Astrocyte (in vitro differentiated cells and primary cell): ENCODE measurements around the gene DBF4. TPM values are rescaled to one million over a fixed set of nuclear protein-coding genes. Genes with fewer than 3 reads are reported as not detected.

Source experiments
- DNase-seq: peaks from one replicate; pipeline ENCODE4 v3.0.0-alpha.2; 2010; ENCODE audit warnings: low read depth
- FAIRE-seq: peaks from 2 replicates; lab custom pipeline; 2011; peaks lifted over from hg19 to GRCh38; lab: Jason Lieb, UNC
- H2AFZ ChIP-seq: 2 replicates; pipeline ENCODE4 v1.6.0; 2012; ENCODE audit warnings: low read depth, low read length, inconsistent platforms
- H3K27ac ChIP-seq: 2 replicates; pipeline ENCODE4 v1.5.1; 2011; ENCODE audit warnings: low read depth, low read length, inconsistent platforms
- H3K27me3 ChIP-seq: 2 replicates; pipeline ENCODE4 v1.6.0; 2011; ENCODE audit warnings: low read length, inconsistent platforms; ENCODE audit not compliant: insufficient read depth
- H3K36me3 ChIP-seq: 2 replicates; pipeline ENCODE4 v1.5.1; 2011; ENCODE audit warnings: low read length, inconsistent platforms; ENCODE audit not compliant: insufficient read depth
- H3K4me1 ChIP-seq: 2 replicates; pipeline ENCODE4 v1.5.1; 2011; ENCODE audit warnings: low read length, inconsistent platforms; ENCODE audit not compliant: insufficient read depth
- H3K4me2 ChIP-seq: 2 replicates; pipeline ENCODE4 v1.6.0; 2012; ENCODE audit warnings: low read length, inconsistent platforms
- H3K4me3 ChIP-seq: 2 replicates; pipeline ENCODE4 v1.5.1; 2011; ENCODE audit warnings: low read depth, mild to moderate bottlenecking, low read length, inconsistent platforms; ENCODE audit not compliant: insufficient read depth
- H3K79me2 ChIP-seq: 2 replicates; pipeline ENCODE4 v1.6.0; 2012; ENCODE audit warnings: mild to moderate bottlenecking, low read length, inconsistent platforms; ENCODE audit not compliant: insufficient read depth
- H3K9ac ChIP-seq: 2 replicates; pipeline ENCODE4 v1.6.0; 2012; ENCODE audit warnings: mild to moderate bottlenecking, low read length, inconsistent platforms
- H3K9me3 ChIP-seq: 2 replicates; pipeline ENCODE4 v1.5.1; 2012; ENCODE audit warnings: low read depth, mild to moderate bottlenecking, low read length, inconsistent platforms; ENCODE audit not compliant: insufficient read depth
- H4K20me1 ChIP-seq: 2 replicates; pipeline ENCODE4 v1.6.0; 2012; ENCODE audit warnings: low read length, inconsistent platforms; ENCODE audit not compliant: insufficient read depth
- H3K27ac Mint-ChIP-seq: one replicate; pipeline ENCODE4 v1.8.0; 2021; ENCODE audit warnings: mild to moderate bottlenecking, mixed read lengths; ENCODE audit not compliant: unreplicated experiment
- H3K27me3 Mint-ChIP-seq: one replicate; pipeline ENCODE4 v1.8.0; 2021; ENCODE audit warnings: low read depth, mixed read lengths; ENCODE audit not compliant: unreplicated experiment
- H3K36me3 Mint-ChIP-seq: one replicate; pipeline ENCODE4 v1.8.0; 2021; ENCODE audit warnings: low read depth, mixed read lengths; ENCODE audit not compliant: unreplicated experiment
- H3K4me1 Mint-ChIP-seq: one replicate; pipeline ENCODE4 v1.8.0; 2021; ENCODE audit warnings: low read depth, mixed read lengths; ENCODE audit not compliant: unreplicated experiment
- H3K4me3 Mint-ChIP-seq: one replicate; pipeline ENCODE4 v1.8.0; 2021; ENCODE audit warnings: mild to moderate bottlenecking, moderate library complexity, mixed read lengths; ENCODE audit not compliant: unreplicated experiment
- H3K9me3 Mint-ChIP-seq: one replicate; pipeline ENCODE4 v1.8.0; 2021; ENCODE audit warnings: mild to moderate bottlenecking, mixed read lengths; ENCODE audit not compliant: unreplicated experiment
- CTCF ChIP-seq: IDR thresholded peaks from 2 replicates; pipeline ENCODE4 v1.5.1; 2011; ENCODE audit warnings: low read depth, mild to moderate bottlenecking, inconsistent platforms, low read length, moderate library complexity; ENCODE audit not compliant: insufficient read depth
- EZH2 ChIP-seq: IDR thresholded peaks from 2 replicates; pipeline ENCODE4 v1.6.1; 2012; ENCODE audit warnings: mild to moderate bottlenecking, low read length, inconsistent platforms; ENCODE audit not compliant: insufficient read depth
- total RNA-seq: library from RNA; stranded (reverse); gene quantifications from 2 replicates; pipeline ENCODE4 v1.2.1, GENCODE V29; 2021

The DBF4 gene
- total RNA-seq, 1 donor from 2014 or later, result 13.0 TPM

GRCh38 chr7:87934699-87935383, 58.5 kb downstream of the DBF4 start:
- TF ChIP-seq EZH2 (no peak), CTCF (no peak)
- FAIRE-seq, result no peak
- Histone ChIP-seq H3K9ac (peak overlapping the region; percentile 39), H3K27me3 (peaks cover 7% of the 10 kb centered on the region), H3K79me2 (no peaks in the 10 kb centered on the region), H3K4me1 (peaks cover 5% of the 10 kb centered on the region), H4K20me1 (no peaks in the 10 kb centered on the region), H3K9me3 (no peaks in the 10 kb centered on the region), H3K4me3 (peak overlapping the region; percentile 69), H3K36me3 (no peaks in the 10 kb centered on the region), H3K4me2 (peak overlapping the region; percentile 97), H2AFZ (peak overlapping the region; percentile 96), H3K27ac (no peak overlapping the region)
- H3K36me3 Mint-ChIP-seq, result peaks cover 2% of the 10 kb centered on the region
- peak; percentile 10 for DNase-seq
- no peaks in the 10 kb centered on the region for H3K9me3 Mint-ChIP-seq
- H3K27me3 Mint-ChIP-seq, result peaks cover 7% of the 10 kb centered on the region
- no peaks in the 10 kb centered on the region for H3K4me1 Mint-ChIP-seq
- no peak overlapping the region for H3K27ac Mint-ChIP-seq
- peak overlapping the region; percentile 91 for H3K4me3 Mint-ChIP-seq

GRCh38 chr7:87935384-87935706, 59.1 kb downstream of the DBF4 start:
- H3K4me1 Mint-ChIP-seq, result no peaks in the 10 kb centered on the region
- Histone ChIP-seq H3K4me2 (peak overlapping the region; percentile 97), H2AFZ (peak overlapping the region; percentile 96)

More at GRCh38 chr7:87935384-87935706, 59.1 kb downstream of the DBF4 start:
- no peak for TF ChIP-seq EZH2
- no peak for TF ChIP-seq CTCF
- FAIRE-seq (no peak), DNase-seq (no peak)
- Histone ChIP-seq H3K4me3 (peak overlapping the region; percentile 69), H3K4me1 (peaks cover 5% of the 10 kb centered on the region), H3K79me2 (no peaks in the 10 kb centered on the region), H3K9me3 (no peaks in the 10 kb centered on the region), H3K27me3 (peaks cover 7% of the 10 kb centered on the region), H3K36me3 (no peaks in the 10 kb centered on the region), H3K27ac (no peak overlapping the region), H4K20me1 (no peaks in the 10 kb centered on the region), H3K9ac (no peak overlapping the region)
- H3K27ac Mint-ChIP-seq, result no peak overlapping the region
- no peaks in the 10 kb centered on the region for H3K9me3 Mint-ChIP-seq
- peaks cover 2% of the 10 kb centered on the region for H3K36me3 Mint-ChIP-seq
- peak overlapping the region; percentile 74 for H3K4me3 Mint-ChIP-seq
- peaks cover 7% of the 10 kb centered on the region for H3K27me3 Mint-ChIP-seq
